Glutamatergic neuron (in vitro differentiated cells): Measurements from ENCODE around the gene OTUD3. TPM values are rescaled to one million over a fixed set of nuclear protein-coding genes. Genes with fewer than 3 reads are reported as not detected.

Experiments
- DNase-seq: peaks from one replicate; pipeline ENCODE4 v3.0.0; 2022
- H3K27ac Mint-ChIP-seq: one replicate; pipeline ENCODE4 v1.8.0; 2020; ENCODE audit warnings: mild to moderate bottlenecking, mixed read lengths, inconsistent platforms; ENCODE audit not compliant: unreplicated experiment
- H3K27me3 Mint-ChIP-seq: one replicate; pipeline ENCODE4 v1.8.0; 2020; ENCODE audit warnings: mild to moderate bottlenecking, moderate library complexity, mixed read lengths, inconsistent platforms; ENCODE audit not compliant: unreplicated experiment
- H3K36me3 Mint-ChIP-seq: one replicate; pipeline ENCODE4 v1.8.0; 2020; ENCODE audit warnings: mild to moderate bottlenecking, mixed read lengths, inconsistent platforms; ENCODE audit not compliant: unreplicated experiment
- H3K4me1 Mint-ChIP-seq: one replicate; pipeline ENCODE4 v1.8.0; 2020; ENCODE audit warnings: mild to moderate bottlenecking, low read depth, mixed read lengths, inconsistent platforms; ENCODE audit not compliant: unreplicated experiment
- H3K4me3 Mint-ChIP-seq: one replicate; pipeline ENCODE4 v1.8.0; 2020; ENCODE audit warnings: mild to moderate bottlenecking, mixed read lengths, inconsistent platforms; ENCODE audit not compliant: unreplicated experiment
- H3K9me3 Mint-ChIP-seq: one replicate; pipeline ENCODE4 v1.8.0; 2020; ENCODE audit warnings: mild to moderate bottlenecking, moderate library complexity, mixed read lengths, inconsistent platforms; ENCODE audit not compliant: unreplicated experiment
- long read RNA-seq: library from polyadenylated mRNA; unstranded; transcript quantifications from one replicate; pipeline ENCODE4 v2.0.0, GENCODE V29; 2020; ENCODE audit not compliant: unreplicated experiment
- total RNA-seq: library from RNA; stranded (reverse); fragmentation: NEBNext Ultra II Directional; extraction: Animal tissue kit (Norgen Biotek cat#: 25700); gene quantifications from one replicate; pipeline ENCODE4 v1.2.1, GENCODE V29; 2021; ENCODE audit not compliant: unreplicated experiment
- TF ChIP-seq, protein P1 (sequence below): fragments of 200-600 bp; sonication (generic); IDR thresholded peaks from one replicate; pipeline ENCODE4 v1.5.0; 2021; ENCODE audit not compliant: partially characterized antibody, unreplicated experiment

Gene OTUD3, protein sequence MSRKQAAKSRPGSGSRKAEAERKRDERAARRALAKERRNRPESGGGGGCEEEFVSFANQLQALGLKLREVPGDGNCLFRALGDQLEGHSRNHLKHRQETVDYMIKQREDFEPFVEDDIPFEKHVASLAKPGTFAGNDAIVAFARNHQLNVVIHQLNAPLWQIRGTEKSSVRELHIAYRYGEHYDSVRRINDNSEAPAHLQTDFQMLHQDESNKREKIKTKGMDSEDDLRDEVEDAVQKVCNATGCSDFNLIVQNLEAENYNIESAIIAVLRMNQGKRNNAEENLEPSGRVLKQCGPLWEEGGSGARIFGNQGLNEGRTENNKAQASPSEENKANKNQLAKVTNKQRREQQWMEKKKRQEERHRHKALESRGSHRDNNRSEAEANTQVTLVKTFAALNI
- 11.4 TPM for total RNA-seq
- long read RNA-seq, result 0 reads

GRCh38 chr1:19882111-19883071 is at the start of gene OTUD3:
Gene OTUD3 (plus strand): TSS chr1:19882395. CDS start chr1:19882514, 119 bp downstream.
- H3K9me3 Mint-ChIP-seq, result no peaks in the 10 kb centered on the region
- H3K27me3 Mint-ChIP-seq, result peaks cover 5% of the 10 kb centered on the region
- TF ChIP-seq, protein P1, sequence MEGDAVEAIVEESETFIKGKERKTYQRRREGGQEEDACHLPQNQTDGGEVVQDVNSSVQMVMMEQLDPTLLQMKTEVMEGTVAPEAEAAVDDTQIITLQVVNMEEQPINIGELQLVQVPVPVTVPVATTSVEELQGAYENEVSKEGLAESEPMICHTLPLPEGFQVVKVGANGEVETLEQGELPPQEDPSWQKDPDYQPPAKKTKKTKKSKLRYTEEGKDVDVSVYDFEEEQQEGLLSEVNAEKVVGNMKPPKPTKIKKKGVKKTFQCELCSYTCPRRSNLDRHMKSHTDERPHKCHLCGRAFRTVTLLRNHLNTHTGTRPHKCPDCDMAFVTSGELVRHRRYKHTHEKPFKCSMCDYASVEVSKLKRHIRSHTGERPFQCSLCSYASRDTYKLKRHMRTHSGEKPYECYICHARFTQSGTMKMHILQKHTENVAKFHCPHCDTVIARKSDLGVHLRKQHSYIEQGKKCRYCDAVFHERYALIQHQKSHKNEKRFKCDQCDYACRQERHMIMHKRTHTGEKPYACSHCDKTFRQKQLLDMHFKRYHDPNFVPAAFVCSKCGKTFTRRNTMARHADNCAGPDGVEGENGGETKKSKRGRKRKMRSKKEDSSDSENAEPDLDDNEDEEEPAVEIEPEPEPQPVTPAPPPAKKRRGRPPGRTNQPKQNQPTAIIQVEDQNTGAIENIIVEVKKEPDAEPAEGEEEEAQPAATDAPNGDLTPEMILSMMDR, result peak; percentile 89
- peak within 1 kb of the TSS; percentile 85 for H3K27ac Mint-ChIP-seq
- H3K4me3 Mint-ChIP-seq, result peak within 1 kb of the TSS; percentile 90
- peak; percentile 95 for DNase-seq
- no peaks in the 10 kb centered on the region for H3K36me3 Mint-ChIP-seq
- peaks cover 15% of the 10 kb centered on the region for H3K4me1 Mint-ChIP-seq

DNA sequence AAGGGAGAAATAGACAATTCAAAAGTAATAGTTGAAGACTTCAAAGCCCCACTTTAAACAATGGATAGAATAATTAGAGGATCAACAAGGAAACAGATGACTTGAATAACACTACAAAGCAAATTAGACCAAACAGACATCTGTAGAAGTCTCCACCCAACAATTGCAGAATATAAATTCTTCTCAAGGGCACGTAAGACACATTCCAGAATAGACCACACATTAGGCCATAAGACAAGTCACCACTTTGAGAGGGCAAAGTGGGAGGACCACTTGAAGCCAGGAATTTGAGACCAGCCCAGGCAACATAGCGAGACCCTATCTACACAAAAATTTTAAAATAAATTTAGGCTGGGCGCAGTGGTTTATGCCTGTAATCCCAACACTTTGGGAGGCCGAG is 46.6 kb upstream of the OTUD3 start:
- H3K27me3 Mint-ChIP-seq, result no peaks in the 10 kb centered on the region
- no peak for DNase-seq
- no peaks in the 10 kb centered on the region for H3K4me1 Mint-ChIP-seq
- H3K9me3 Mint-ChIP-seq, result no peaks in the 10 kb centered on the region
- H3K4me3 Mint-ChIP-seq, result no peak overlapping the region
- no peaks in the 10 kb centered on the region for H3K36me3 Mint-ChIP-seq
- no peak overlapping the region for H3K27ac Mint-ChIP-seq
- TF ChIP-seq, protein P1, result no peak

- no peaks in the 10 kb centered on the region for H3K9me3 Mint-ChIP-seq
- no peak for DNase-seq
- H3K27ac Mint-ChIP-seq, result no peak overlapping the region
- no peaks in the 10 kb centered on the region for H3K36me3 Mint-ChIP-seq
- H3K4me3 Mint-ChIP-seq, result no peak overlapping the region
- TF ChIP-seq, protein P1, result no peak
- no peaks in the 10 kb centered on the region for H3K27me3 Mint-ChIP-seq
- H3K4me1 Mint-ChIP-seq, result no peaks in the 10 kb centered on the region
Measured at GRCh38 chr1:19837866-19838265, 44.3 kb upstream of the OTUD3 start.

GRCh38 chr1:19840228-19840627 is 42.0 kb upstream of the OTUD3 start:
- no peaks in the 10 kb centered on the region for H3K4me1 Mint-ChIP-seq
- no peak for DNase-seq
- H3K27me3 Mint-ChIP-seq, result no peaks in the 10 kb centered on the region
- peaks cover 3% of the 10 kb centered on the region for H3K9me3 Mint-ChIP-seq
- TF ChIP-seq, protein P1, result no peak
- no peak overlapping the region for H3K4me3 Mint-ChIP-seq
- H3K27ac Mint-ChIP-seq, result no peak overlapping the region
- H3K36me3 Mint-ChIP-seq, result no peaks in the 10 kb centered on the region
